GM23248 (cell line): ENCODE data around the gene TTC28. TPM values are rescaled to one million over a fixed set of nuclear protein-coding genes. Genes with fewer than 3 reads are reported as not detected.

ENCODE experiments used
- DNase-seq: peaks from one replicate; pipeline ENCODE4 v3.0.0-alpha.2; 2015
- H2AFZ ChIP-seq: fragments of 200-600 bp; sonication (generic); 2 replicates; pipeline ENCODE4 v1.6.1; 2016; ENCODE audit warnings: antibody characterized with exemption
- H3F3A ChIP-seq: fragments of 200-600 bp; sonication (generic); 2 replicates; pipeline ENCODE4 v1.6.1; 2016; ENCODE audit warnings: mild to moderate bottlenecking, antibody characterized with exemption, mixed run types; ENCODE audit not compliant: insufficient read depth
- H3K27ac ChIP-seq: fragments of 200-600 bp; sonication (generic); 2 replicates; pipeline ENCODE4 v1.5.1; 2016; ENCODE audit warnings: mild to moderate bottlenecking
- H3K27me3 ChIP-seq: fragments of 200-600 bp; sonication (generic); replicated peaks from 2 replicates; pipeline ENCODE4 v1.6.1; 2016; ENCODE audit warnings: mild to moderate bottlenecking; ENCODE audit not compliant: insufficient read depth
- H3K36me3 ChIP-seq: fragments of 200-600 bp; sonication (generic); 2 replicates; pipeline ENCODE4 v1.6.1; 2016; ENCODE audit warnings: low read depth, mild to moderate bottlenecking
- H3K4me1 ChIP-seq: fragments of 200-600 bp; sonication (generic); 2 replicates; pipeline ENCODE4 v1.6.1; 2016; ENCODE audit warnings: mild to moderate bottlenecking; ENCODE audit not compliant: insufficient read depth
- H3K4me2 ChIP-seq: fragments of 200-600 bp; sonication (generic); one replicate; pipeline ENCODE4 v1.6.1; 2016; ENCODE audit warnings: mild to moderate bottlenecking; ENCODE audit not compliant: unreplicated experiment
- H3K4me3 ChIP-seq: fragments of 200-600 bp; sonication (generic); 2 replicates; pipeline ENCODE4 v1.5.1; 2016; ENCODE audit warnings: mild to moderate bottlenecking
- H3K79me2 ChIP-seq: fragments of 200-600 bp; sonication (generic); 2 replicates; pipeline ENCODE4 v1.6.1; 2016; ENCODE audit warnings: mild to moderate bottlenecking; ENCODE audit not compliant: insufficient read depth
- H3K9ac ChIP-seq: fragments of 200-600 bp; sonication (generic); 2 replicates; pipeline ENCODE4 v1.6.1; 2016; ENCODE audit warnings: mild to moderate bottlenecking
- H3K9me2 ChIP-seq: fragments of 200-600 bp; sonication (generic); 2 replicates; pipeline ENCODE4 v1.6.1; 2016; ENCODE audit warnings: mixed run types, mild to moderate bottlenecking, moderate library complexity; ENCODE audit not compliant: insufficient read depth
- H3K9me3 ChIP-seq: fragments of 200-600 bp; sonication (generic); one replicate; pipeline ENCODE4 v1.6.1; 2017; ENCODE audit warnings: low read depth
- H4K20me1 ChIP-seq: fragments of 200-600 bp; sonication (generic); 2 replicates; pipeline ENCODE4 v1.6.0; 2016; ENCODE audit not compliant: insufficient read depth
- EZH2 ChIP-seq: fragments of 200-600 bp; sonication (generic); IDR thresholded peaks from 2 replicates; pipeline ENCODE4 v1.6.1; 2018; ENCODE audit warnings: antibody characterized with exemption, mild to moderate bottlenecking; ENCODE audit not compliant: insufficient read depth, poor library complexity, severe bottlenecking
- EZH2phosphoT487 ChIP-seq: fragments of 200-600 bp; sonication (generic); IDR thresholded peaks from 2 replicates; pipeline ENCODE4 v1.6.1; 2018; ENCODE audit warnings: antibody characterized with exemption, moderate library complexity, mild to moderate bottlenecking, low read depth; ENCODE audit not compliant: insufficient read depth
- WGBS, 2 experiments: methylation state at CpG; one replicate each; pipeline ENCODE4 v1.1.6; 2015 to 2017; ENCODE audit warnings: low lambda C conversion rate in 2 of 2, low coverage in 1 of 2; ENCODE audit errors: missing lambda C conversion rate in 2 of 2; 5-methylcytosine and 5-hydroxymethylcytosine counted together
- in situ Hi-C: fragments of 300-500 bp; cut with MboI; formaldehyde crosslinking; loops from 2 replicates; pipeline ENCODE4 v1.15.0; 2020
- polyA plus RNA-seq: library from polyadenylated mRNA; unstranded; fragments of >200 nt; fragmentation: Nextera tagmentation; extraction: Ambion mirVana; gene quantifications from 2 replicates; pipeline ENCODE4 v1.2.1, GENCODE V29; 2016
- total RNA-seq: library from RNA; depleted of rRNA; stranded (reverse); fragments of >200 nt; shearing (Covaris generic); gene quantifications from 2 replicates; pipeline ENCODE4 v1.2.3, GENCODE V29; 2014

Gene TTC28
- total and polyA plus RNA-seq, 2 experiments from 2014 or later, result 12.5 to 41.9 TPM

- Histone ChIP-seq H3F3A (no peaks in the 10 kb centered on the region; the same call in 1 of the 2 replicates), H3K9me3 (no peaks in the 10 kb centered on the region), H3K4me2 (no peak overlapping the region), H3K4me3 (no peak overlapping the region), H3K27ac (no peak overlapping the region), H2AFZ (peak overlapping the region; percentile 62; the same call in 1 of the 2 replicates), H3K36me3 (no peaks in the 10 kb centered on the region; the same call in 1 of the 2 replicates), H3K9ac (0 out of 2 replicates have a peak overlapping the region, but pooled peaks have one; percentile 18), H4K20me1 (no peaks in the 10 kb centered on the region), H3K4me1 (peaks cover 6% of the 10 kb centered on the region; the same call in 1 of the 2 replicates), H3K9me2 (no peaks in the 10 kb centered on the region), H3K27me3 (no peaks in the 10 kb centered on the region), H3K79me2 (no peaks in the 10 kb centered on the region)
- no peak for TF ChIP-seq EZH2
- TF ChIP-seq EZH2phosphoT487, result no peak
- no peak for DNase-seq
- in situ Hi-C loops, result no loop called here
- 75 to 81% methylated on average over 14 to 15 of the region's 15 CpGs for WGBS, 2 experiments
Observed at GRCh38 chr22:27990451-27990840, 689.2 kb downstream of the TTC28 start.

GRCh38 chr22:27989758-27990450 is 689.7 kb downstream of the TTC28 start:
- Histone ChIP-seq H3K9ac (no peak overlapping the region), H3K9me3 (no peaks in the 10 kb centered on the region), H3K27ac (no peak overlapping the region), H3K4me1 (peaks cover 6% of the 10 kb centered on the region; the same call in 1 of the 2 replicates), H3K27me3 (no peaks in the 10 kb centered on the region), H2AFZ (no peak overlapping the region), H3K79me2 (no peaks in the 10 kb centered on the region), H3K4me3 (no peak overlapping the region), H3K4me2 (no peak overlapping the region), H3K9me2 (no peaks in the 10 kb centered on the region), H3F3A (no peaks in the 10 kb centered on the region; the same call in 1 of the 2 replicates), H3K36me3 (no peaks in the 10 kb centered on the region; the same call in 1 of the 2 replicates), H4K20me1 (no peaks in the 10 kb centered on the region)
- TF ChIP-seq EZH2 (no peak), EZH2phosphoT487 (no peak)
- in situ Hi-C loops, result no loop called here
- 93 to 97% methylated on average over 15 of the region's 15 CpGs for WGBS, 2 experiments
- no peak for DNase-seq

- no peaks in the 10 kb centered on the region for H3K9me3 ChIP-seq
- H3K27me3 ChIP-seq, result no peaks in the 10 kb centered on the region
- peaks cover 6% of the 10 kb centered on the region; the same call in 1 of the 2 replicates for H3K4me1 ChIP-seq
- DNase-seq, result no peak
- H2AFZ ChIP-seq, result no peak overlapping the region
- H4K20me1 ChIP-seq, result no peaks in the 10 kb centered on the region
- no peak overlapping the region for H3K27ac ChIP-seq
- H3K9ac ChIP-seq, result no peak overlapping the region
- H3K36me3 ChIP-seq, result no peaks in the 10 kb centered on the region; the same call in 1 of the 2 replicates
- WGBS, 2 experiments, result 76 to 100% methylated on average over 3 to 7 of the region's 7 CpGs
- TF ChIP-seq EZH2phosphoT487, result no peak
- H3K4me2 ChIP-seq, result no peak overlapping the region
- no peak overlapping the region for H3K4me3 ChIP-seq
- in situ Hi-C loops, result no loop called here
- H3K79me2 ChIP-seq, result no peaks in the 10 kb centered on the region
- H3K9me2 ChIP-seq, result no peaks in the 10 kb centered on the region
- no peaks in the 10 kb centered on the region; the same call in 1 of the 2 replicates for H3F3A ChIP-seq
Observed at GRCh38 chr22:27988704-27989103, 690.9 kb downstream of the TTC28 start.

- H3K4me3 ChIP-seq, result no peak overlapping the region
- H3K4me1 ChIP-seq, result peaks cover 6% of the 10 kb centered on the region; the same call in 1 of the 2 replicates
- H3K27me3 ChIP-seq, result no peaks in the 10 kb centered on the region
- no peak overlapping the region for H3K4me2 ChIP-seq
- no peaks in the 10 kb centered on the region for H3K9me2 ChIP-seq
- in situ Hi-C loops, result no loop called here
- no peaks in the 10 kb centered on the region; the same call in 1 of the 2 replicates for H3F3A ChIP-seq
- no peaks in the 10 kb centered on the region for H3K9me3 ChIP-seq
- no peak overlapping the region for H3K27ac ChIP-seq
- TF ChIP-seq EZH2 (no peak), EZH2phosphoT487 (no peak)
- WGBS, 2 experiments, result 70 to 71% methylated on average over 6 of the region's 6 CpGs
- DNase-seq, result peak; percentile 11
- H3K9ac ChIP-seq, result no peak overlapping the region
- H3K79me2 ChIP-seq, result no peaks in the 10 kb centered on the region
- H3K36me3 ChIP-seq, result peaks cover 2% of the 10 kb centered on the region; the same call in 1 of the 2 replicates
- H2AFZ ChIP-seq, result no peak overlapping the region
- no peaks in the 10 kb centered on the region for H4K20me1 ChIP-seq
Observed at GRCh38 chr22:27987557-27987956, 692.1 kb downstream of the TTC28 start.
